Superior temporal gyrus (tissue), 1 donor: Measurements from ENCODE around the gene FRMD4B.
A peak's percentile ranks its signal among the peaks of the same experiment; 100 is the strongest.

Experiments
- DNase-seq: peaks from one replicate; pipeline ENCODE4 v3.0.0-alpha.2; 2016; ENCODE audit errors: extremely low spot score

FRMD4B gene

DNA sequence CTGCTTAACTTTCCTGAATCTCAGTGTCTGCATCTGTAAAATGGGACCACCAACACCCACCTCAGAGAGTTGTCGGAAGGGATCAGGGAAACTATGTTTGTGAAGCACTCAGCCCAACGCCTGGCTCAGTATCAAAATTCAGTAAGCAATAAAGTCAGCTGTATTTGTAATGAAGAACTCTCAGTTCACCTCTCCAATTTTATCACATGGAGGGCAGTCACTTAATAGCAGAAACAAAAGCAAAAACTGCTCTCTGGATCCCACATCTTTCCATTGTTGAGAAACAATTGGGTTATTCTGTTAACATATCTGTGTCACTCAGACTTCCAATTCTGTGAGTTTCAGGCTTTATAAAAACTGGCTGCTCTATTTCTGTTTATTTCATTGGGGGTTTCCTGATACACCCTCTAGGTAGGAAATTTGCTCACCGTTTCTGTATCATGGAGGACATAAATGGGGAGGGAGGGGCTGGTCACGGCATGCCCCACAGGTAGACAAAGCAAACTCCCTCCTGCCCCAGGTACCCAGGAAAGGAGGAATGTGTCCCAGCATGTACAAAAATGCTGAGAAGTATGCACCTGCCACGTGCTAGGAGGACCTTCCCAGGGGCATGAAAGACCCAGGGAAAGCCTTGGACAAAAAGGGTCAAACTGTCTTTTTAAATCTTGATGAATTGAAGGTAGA lies 182.1 kb downstream of the FRMD4B start:
- peak; percentile 81 for DNase-seq

DNA sequence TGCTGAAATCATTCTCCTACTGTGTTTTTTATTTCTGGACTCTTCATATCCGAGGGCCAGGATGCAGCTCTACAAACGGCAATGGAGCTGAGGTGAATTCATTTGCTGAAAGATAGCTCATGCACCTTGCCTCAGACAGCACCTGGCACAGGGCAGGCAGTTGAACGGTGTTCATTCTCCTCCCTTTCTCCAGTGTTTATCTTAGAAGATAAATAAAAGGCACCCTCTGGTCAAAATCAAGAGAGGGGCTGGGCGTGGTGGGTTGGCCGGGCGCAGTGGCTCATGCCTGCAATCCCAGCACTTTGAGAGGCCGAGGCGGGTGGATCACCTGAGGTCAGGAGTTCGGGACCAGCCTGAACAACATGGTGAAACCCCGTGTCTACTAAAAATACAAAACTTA lies 184.2 kb downstream of the FRMD4B start:
- no peak for DNase-seq

DNA sequence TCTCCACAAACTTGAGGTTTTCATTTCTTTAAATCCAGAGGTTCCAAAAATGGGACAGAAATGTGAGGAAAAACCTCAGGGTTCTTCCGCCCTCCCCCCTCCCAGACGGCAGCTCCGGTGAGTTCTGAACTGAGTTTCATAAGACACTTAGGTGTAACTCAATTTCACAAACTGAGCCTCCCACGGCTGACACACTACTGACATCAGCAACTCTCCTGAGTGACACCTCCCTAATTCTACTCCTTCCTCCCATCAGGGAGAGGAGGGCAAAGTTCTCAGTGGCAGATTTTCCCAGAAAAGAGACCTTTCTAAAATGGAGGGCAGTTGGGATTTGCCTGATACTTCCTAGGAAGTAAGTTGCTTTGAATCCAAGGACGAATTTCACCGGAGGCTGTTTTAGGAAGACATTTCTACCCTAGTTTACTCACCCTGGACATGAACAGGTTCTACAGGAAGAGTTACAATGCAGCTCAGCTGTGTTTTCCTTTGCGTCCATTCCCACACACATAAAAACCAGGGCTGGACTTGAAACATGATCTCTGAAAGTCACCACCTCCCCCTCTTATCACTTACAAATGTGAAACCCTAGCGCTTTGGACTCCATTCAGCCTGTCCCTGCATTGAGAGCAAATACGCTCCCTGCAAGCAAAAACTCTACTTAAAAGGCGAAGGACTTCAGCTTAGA lies 185.4 kb downstream of the FRMD4B start:
- no peak for DNase-seq

- no peak for DNase-seq
Measured at GRCh38 chr3:69199942-69200341, 185.9 kb downstream of the FRMD4B start.

GRCh38 chr3:69197922-69198530 lies 187.9 kb downstream of the FRMD4B start:
- no peak for DNase-seq

- no peak for DNase-seq
Measured at GRCh38 chr3:69197455-69197854, 188.4 kb downstream of the FRMD4B start.

- no peak for DNase-seq
Measured at GRCh38 chr3:69196876-69197275, 189.0 kb downstream of the FRMD4B start.

- DNase-seq = no peak
Measured at GRCh38 chr3:69194431-69195165, 191.3 kb downstream of the FRMD4B start.

DNA sequence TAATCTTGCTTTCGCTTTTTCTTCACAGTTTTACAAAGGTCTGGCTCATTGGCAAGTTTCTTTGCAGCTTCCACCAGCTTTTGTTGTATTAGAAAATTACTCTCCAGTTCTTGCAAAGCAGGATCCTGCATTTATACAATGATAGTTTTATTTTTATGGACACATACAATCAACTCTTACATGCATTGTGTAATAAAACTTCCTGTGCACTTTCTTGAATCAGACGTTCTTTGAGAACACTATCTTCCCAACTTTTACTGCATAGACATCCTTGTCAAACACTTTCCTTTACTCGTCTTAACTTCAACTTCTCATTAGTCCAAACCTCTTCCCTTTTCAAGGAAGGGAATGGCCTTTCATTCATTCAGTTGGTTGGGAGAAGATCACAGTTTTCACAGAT lies 192.1 kb downstream of the FRMD4B start:
- DNase-seq = no peak

GRCh38 chr3:69191516-69191915 lies 194.4 kb downstream of the FRMD4B start:
- DNase-seq = no peak

- no peak for DNase-seq
Measured at GRCh38 chr3:69189487-69189886, 196.4 kb downstream of the FRMD4B start.

- no peak for DNase-seq
Measured at GRCh38 chr3:69186575-69187093, 199.3 kb downstream of the FRMD4B start.

GRCh38 chr3:69182588-69183316 lies 203.1 kb downstream of the FRMD4B start:
- peak; percentile 51 for DNase-seq

GRCh38 chr3:69181592-69182211 lies 204.2 kb downstream of the FRMD4B start:
- peak; percentile 94 for DNase-seq

DNA sequence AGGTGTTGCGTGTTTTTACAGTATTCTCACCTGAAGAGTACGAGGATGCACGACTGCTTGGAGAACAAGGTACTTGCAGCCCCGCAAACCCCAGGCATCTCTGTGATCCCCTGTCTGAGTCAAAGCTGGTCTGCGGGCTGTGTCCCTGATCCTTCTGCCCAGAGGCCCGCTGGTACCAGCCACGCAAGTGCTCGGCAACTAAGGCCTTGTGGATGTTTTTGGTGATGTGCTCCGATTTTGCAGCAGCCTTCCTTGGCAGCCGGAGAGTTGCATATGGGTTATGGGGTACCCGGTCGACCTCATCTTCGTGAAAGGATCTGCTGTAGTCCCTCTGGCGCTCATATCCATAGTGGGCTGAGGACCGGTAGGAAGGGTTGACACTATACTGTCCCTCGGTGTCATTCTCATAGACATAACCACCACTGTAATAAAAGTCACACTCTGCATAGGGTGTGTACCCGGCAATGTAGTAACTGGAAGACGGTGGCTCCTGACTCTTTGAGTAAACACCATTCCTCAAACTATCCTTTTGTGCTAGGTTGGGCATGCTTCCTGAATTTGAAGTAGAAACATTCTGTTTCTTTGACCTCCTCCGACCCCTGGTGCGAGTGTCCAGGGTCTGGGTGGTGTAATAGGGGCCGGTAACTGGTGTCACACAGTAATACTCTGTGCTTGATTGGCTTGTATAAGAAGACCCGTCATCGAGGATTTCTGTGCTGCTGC lies 204.9 kb downstream of the FRMD4B start:
- DNase-seq = no peak

DNA sequence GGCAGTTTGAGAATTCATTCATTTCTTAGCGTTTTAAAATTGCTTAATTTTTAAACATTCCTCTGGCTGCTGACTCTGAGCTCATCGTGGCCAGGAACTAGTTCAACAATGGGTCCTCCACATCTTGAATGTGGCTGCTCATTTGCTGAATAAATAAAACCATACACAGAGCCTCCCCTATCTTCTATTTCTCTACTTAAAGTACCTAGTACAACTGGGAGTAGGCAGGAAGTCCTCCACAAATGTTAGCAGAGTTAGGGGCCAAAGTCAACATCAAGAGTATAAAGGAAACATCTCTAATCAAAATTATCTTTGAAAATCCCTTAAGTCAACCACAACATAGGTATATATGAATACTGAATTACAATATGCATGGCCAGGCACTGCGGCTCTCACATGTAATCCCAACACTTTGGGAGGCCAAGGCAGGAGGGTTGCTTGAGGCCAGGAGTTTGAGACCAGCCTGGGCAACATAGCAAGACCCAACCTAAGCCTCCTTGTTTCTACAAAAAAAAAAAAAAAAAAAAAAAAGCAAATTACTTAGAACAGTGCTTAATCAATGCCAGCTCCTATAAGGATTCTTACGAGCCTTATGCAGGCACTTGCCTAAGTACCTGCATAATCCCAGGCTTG lies 206.0 kb downstream of the FRMD4B start:
- no peak for DNase-seq

GRCh38 chr3:69178838-69179739 lies 206.8 kb downstream of the FRMD4B start:
- DNase-seq = no peak

DNA sequence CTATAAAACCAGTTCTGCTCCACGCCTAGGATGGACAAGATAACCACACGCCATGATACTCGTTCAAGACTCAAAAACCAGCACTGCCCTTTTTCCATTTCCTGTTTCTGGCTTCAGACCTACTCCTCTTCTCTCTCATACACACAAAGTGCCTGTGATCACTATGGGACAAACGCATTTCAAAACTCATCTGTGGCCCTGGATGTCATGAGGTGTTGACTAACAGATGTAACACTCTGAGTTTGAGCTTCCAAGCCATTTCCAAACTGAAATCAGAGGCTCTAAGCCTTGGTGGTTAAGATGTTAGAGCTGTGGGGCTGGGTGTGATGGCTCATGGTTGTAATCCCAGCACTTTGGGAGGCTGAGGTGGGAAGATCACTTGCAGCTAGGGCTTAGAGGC lies 207.8 kb downstream of the FRMD4B start:
- no peak for DNase-seq
